Bronchial smooth muscle cell (primary cell): ENCODE results near the gene TMCO6. TPM values are rescaled to one million over a fixed set of nuclear protein-coding genes. Genes with fewer than 3 reads are reported as not detected.

Experiments
- total RNA-seq: library from RNA; depleted of rRNA; stranded (reverse); fragments of >200 nt; gene quantifications from 2 replicates; pipeline ENCODE4 v1.2.1, GENCODE V29; 2014

Gene TMCO6
- total RNA-seq: 6.2 and 6.8 TPM in 2 replicates

DNA sequence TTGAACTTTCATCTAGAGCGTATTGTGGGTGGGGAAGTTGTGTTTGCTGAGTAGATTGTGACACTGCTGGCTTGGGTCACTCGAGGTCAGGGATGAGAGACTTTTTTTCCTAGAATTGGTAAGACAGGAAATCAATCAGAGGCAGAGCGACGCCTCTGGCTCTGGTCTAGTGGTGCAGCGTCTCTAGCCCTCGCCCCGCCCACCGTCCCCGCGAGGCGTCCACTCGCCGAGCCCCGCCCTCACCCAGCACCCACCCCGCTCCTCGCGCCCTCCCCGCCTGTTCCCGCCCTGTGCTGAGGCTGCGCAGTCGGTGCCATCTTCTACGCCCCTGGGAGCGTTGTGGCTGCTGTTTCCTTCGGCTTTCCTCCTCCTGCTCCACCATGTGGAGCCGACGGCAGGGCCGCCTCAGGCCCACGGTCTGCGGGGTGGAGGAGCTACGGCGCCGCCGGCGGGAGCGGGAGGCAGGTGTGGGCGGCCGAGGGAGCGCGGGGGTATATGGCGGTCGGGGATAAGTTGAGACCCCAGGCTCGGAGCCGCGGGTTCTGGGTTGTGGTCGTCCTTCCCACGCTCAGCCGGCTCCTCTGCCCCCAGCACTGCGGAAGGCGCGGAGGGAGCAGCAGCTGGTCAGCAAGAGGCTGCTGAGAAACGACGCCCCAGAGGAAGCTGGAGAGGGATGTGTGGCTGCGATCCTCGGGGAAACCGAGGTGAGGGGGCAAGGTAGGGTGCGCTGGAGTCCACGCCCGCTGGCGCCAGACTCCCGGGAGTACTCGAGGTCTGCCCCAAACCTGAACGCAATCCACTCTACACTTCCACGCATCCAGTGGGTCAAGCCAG lies at the start of gene TMCO6:
Gene TMCO6, plus strand, starts transcription at position 304 of the 834 bp plus-strand sequence. Its CDS starts 77 bp downstream, at position 381.

DNA sequence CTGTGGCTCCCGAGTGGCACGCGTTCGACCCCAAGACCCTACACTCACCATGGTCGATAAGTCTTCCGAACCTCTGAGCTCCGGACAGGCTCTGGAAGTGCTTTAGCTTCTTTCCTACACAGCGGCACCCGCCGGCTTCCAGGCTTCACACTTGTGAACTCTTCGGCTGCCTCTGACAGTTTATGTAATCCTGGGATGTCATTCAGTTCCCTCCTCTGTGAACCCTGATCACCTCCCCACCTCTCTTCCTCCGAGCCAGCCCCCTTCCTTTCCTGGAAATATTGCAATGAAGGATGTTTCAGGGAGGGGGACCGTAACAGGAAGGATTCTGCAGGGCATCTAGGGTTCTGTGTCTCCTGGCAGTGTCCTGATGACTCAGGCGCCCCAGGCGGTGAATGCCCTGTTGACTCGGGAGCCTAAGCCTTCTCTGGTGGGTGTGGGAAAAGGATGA lies 6.2 kb upstream of the TMCO6 start, which contains the start of gene CD14:
Gene CD14, minus strand, starts transcription at position 155 of the 451 bp plus-strand sequence. Its CDS starts 104 bp downstream, at position 51.

DNA sequence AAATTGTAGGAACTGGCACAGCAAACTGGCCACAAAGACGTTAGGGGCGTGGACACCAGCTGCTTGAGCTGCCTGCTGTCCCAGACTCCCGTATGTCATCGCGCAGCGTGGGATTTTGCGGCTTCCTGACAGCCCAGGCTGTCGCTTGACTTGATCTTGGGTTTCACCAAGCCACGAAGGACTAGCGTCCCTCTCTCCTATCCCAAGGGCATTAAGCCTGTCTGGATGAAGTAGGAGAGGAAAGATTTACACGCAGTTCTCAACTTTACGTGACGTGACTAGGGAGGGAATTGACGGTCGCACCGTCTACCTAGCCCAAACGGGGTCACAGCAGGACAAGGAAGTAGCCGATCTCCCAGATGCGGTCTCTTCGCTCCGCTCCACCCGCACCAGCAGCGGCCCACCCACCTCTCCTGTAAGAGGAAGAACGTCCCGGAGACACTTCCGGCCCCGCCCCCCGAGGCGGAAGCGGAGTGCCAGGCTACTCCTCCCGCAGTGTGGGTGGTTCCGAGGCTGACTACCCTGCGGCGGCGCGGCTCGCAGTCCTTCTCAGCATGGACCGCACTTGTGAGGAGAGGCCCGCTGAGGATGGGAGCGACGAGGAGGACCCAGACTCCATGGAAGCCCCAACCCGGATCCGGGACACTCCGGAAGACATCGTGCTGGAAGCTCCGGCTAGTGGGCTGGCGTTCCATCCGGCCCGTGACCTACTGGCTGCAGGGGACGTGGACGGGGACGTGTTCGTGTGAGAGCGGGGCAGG lies 25.3 kb downstream of the TMCO6 start, which contains the start of gene WDR55:
Gene WDR55, plus strand, starts transcription at position 546 of the 761 bp plus-strand sequence. Its CDS starts 9 bp downstream, at position 555.

DNA sequence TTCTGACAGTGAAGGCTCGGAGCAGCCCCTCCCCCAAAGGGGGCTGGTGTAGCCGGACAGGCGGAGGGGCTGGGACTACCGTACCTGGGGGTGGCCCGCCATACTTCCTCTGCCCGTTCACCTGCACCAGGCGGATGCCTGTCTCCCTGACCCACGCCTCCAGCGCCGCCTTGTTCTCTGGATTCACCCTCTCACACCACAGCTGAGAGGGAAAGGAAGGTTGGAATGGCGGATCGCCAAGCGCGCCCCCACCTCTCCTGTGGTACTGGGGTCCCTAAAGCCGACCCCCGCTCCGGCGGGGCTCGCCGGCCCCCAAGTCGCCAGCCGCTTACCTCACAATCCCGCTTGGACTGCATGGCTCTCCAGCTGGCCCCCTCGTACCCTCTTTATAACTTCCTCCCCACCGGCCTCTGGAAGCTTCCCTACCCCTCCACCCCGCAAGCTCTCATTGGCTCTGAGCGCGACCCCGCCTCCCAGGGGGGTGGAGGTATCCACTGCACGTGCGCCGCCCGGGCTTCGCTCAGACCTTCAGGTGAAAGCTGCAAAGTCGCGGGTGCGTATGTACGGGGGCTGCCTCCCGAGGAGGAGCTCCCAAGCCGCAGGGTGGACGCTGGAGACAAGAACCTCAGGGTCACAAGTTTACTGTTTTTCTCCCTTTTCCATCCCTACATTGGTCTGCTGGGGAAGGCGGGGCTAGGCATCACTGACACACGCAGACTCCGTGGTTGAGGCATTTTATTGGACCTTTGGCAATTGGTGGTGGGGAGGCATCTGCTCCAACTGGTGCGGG lies 34.1 kb downstream of the TMCO6 start, which contains the start of gene DND1:
Gene DND1, minus strand, starts transcription at position 390 of the 790 bp plus-strand sequence. Its CDS starts 34 bp downstream, at position 356.

DNA sequence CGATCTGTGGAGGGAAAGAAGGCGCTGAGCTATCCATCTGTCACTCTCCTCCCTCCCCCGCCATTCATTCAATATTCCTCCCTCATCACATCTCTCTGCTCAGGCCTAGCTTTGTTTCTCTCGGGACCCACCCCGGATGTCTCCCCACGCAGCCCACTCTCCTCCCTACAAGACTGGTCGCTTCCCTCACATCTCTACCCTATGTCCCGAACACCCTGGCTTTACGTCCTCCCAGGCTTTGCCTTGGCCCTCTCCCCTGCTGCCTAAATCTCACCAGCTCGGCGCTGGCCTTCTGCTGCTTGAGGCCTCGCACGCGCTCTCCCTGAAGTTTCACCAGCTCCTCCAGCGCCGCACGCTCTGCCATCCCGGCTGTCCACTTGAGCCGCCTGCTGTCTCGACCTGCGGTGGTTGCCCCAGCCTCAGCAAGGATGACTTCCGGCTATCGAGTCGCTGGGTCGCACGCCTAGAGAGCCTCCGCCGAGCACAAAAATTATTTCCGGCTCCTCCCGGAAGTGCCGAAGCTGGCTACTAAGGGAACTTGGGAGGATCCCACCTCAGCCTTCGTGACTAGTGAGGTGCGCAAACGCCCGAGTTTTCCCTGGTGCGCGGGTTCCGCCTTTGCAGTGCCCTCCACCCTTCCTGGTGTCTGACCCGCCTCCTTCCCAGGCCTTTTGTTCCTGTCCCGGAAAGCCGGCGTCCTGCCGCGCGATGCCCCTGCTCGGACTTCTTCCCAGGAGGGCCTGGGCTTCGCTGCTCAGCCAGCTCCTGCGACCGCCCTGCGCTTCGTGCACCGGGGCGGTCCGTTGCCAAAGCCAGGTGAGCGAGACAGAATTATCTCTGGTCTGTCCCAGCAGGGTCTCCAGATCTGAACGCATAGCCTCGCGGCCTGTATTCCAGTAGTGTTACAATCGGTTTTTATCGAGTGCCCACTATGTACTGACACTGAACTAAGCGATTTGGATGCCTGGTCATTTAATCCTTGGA lies 52.0 kb downstream of the TMCO6 start, which contains the start of the genes HARS1 and HARS2:
Gene HARS1, minus strand, starts transcription at position 430 of the 984 bp plus-strand sequence. Its CDS starts 66 bp downstream, at position 364.
Gene HARS2, plus strand, starts transcription at position 515 of the 984 bp plus-strand sequence. Its CDS starts 194 bp downstream, at position 709.

Other genes with a start within 250 kb of the TMCO6 start
- 53.4 and 55.2 TPM in 2 replicates for gene ANKHD1, start 237.6 kb upstream of the TMCO6 start, total RNA-seq
- gene EIF4EBP3, start 91.8 kb upstream of the TMCO6 start, total RNA-seq: 1.3 and 1.7 TPM in 2 replicates
- 23.0 and 26.6 TPM in 2 replicates for gene SRA1, start 82.0 kb upstream of the TMCO6 start, total RNA-seq
- gene APBB3, start 74.9 kb upstream of the TMCO6 start, total RNA-seq: 19.7 and 30.9 TPM in 2 replicates
- gene SLC35A4, start 74.6 kb upstream of the TMCO6 start, total RNA-seq: 8.7 and 10.2 TPM in 2 replicates
- 0.32 TPM in 1 of 2 replicates, not detected in the other for gene CD14, start 6.3 kb upstream of the TMCO6 start, total RNA-seq
- 94.2 and 102 TPM in 2 replicates for gene NDUFA2, start 8.2 kb downstream of the TMCO6 start, total RNA-seq
- 130 and 168 TPM in 2 replicates for gene IK, start 8.4 kb downstream of the TMCO6 start, total RNA-seq
- gene WDR55, start 25.5 kb downstream of the TMCO6 start, total RNA-seq: 19.0 and 22.4 TPM in 2 replicates
- 0.16 and 0.17 TPM in 2 replicates for gene DND1, start 34.1 kb downstream of the TMCO6 start, total RNA-seq
- 73.1 and 73.9 TPM in 2 replicates for gene HARS1, start 51.9 kb downstream of the TMCO6 start, total RNA-seq
- gene HARS2, start 52.0 kb downstream of the TMCO6 start, total RNA-seq: 27.0 and 34.0 TPM in 2 replicates
- gene ZMAT2, start 61.0 kb downstream of the TMCO6 start, total RNA-seq: 69.5 and 93.2 TPM in 2 replicates
- gene PCDHA1, start 146.7 kb downstream of the TMCO6 start, total RNA-seq: under 0.01 TPM in 2 replicates
- under 0.01 TPM in 1 of 2 replicates, not detected in the other for gene PCDHA2, start 155.4 kb downstream of the TMCO6 start, total RNA-seq
- 0.32 and 0.34 TPM in 2 replicates for gene PCDHA3, start 161.6 kb downstream of the TMCO6 start, total RNA-seq
- 0.32 and 0.86 TPM in 2 replicates for gene PCDHA4, start 167.6 kb downstream of the TMCO6 start, total RNA-seq
- gene PCDHA5, start 182.2 kb downstream of the TMCO6 start, total RNA-seq: under 0.01 and 0.09 TPM in 2 replicates
- 0.17 and 0.32 TPM in 2 replicates for gene PCDHA6, start 188.5 kb downstream of the TMCO6 start, total RNA-seq
- 0.26 and 0.47 TPM in 2 replicates for gene PCDHA7, start 194.8 kb downstream of the TMCO6 start, total RNA-seq
- 0.16 and 0.17 TPM in 2 replicates for gene PCDHA8, start 201.7 kb downstream of the TMCO6 start, total RNA-seq
- gene PCDHA9, start 208.9 kb downstream of the TMCO6 start, total RNA-seq: 0.09 and 0.16 TPM in 2 replicates
- under 0.01 and 0.26 TPM in 2 replicates for gene PCDHA10, start 216.4 kb downstream of the TMCO6 start, total RNA-seq
- 0.09 and 0.16 TPM in 2 replicates for gene PCDHA11, start 229.5 kb downstream of the TMCO6 start, total RNA-seq
- under 0.01 TPM in 2 replicates for gene PCDHA12, start 235.9 kb downstream of the TMCO6 start, total RNA-seq
- gene PCDHA13, start 242.7 kb downstream of the TMCO6 start, total RNA-seq: 0.09 and 0.16 TPM in 2 replicates